GM20000 (cell line): ENCODE results near the gene SLC22A1.

Experiments
- DNase-seq: peaks from one replicate; pipeline ENCODE4 v3.0.0; 2012; ENCODE audit warnings: low spot score
- TF ChIP-seq, protein P1 (sequence below): IDR thresholded peaks from 2 replicates; pipeline ENCODE4 v1.5.1; 2012; ENCODE audit warnings: mild to moderate bottlenecking, control low read depth; ENCODE audit errors: extremely low read depth, missing control alignments

The SLC22A1 gene

DNA sequence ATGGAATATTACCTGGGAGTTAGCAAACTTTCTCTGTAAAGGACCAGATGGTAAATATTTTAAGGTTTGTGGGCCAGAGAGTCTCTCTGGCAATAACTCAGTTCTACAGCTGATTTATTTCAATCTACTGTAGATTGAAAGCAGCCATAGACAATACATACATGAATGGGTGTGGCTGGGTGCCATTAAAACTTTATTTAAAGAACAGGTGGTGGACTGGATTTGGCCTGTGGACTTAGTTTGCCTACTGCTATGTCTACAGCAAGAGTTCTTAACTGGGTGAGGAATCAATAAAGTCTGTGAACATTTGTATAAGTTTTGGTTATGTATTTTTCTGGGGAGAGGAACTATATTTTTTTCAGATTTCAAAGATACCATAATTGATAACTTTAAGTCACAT, 81.9 kb downstream of the SLC22A1 start:
- no peak for DNase-seq
- TF ChIP-seq, protein P1, sequence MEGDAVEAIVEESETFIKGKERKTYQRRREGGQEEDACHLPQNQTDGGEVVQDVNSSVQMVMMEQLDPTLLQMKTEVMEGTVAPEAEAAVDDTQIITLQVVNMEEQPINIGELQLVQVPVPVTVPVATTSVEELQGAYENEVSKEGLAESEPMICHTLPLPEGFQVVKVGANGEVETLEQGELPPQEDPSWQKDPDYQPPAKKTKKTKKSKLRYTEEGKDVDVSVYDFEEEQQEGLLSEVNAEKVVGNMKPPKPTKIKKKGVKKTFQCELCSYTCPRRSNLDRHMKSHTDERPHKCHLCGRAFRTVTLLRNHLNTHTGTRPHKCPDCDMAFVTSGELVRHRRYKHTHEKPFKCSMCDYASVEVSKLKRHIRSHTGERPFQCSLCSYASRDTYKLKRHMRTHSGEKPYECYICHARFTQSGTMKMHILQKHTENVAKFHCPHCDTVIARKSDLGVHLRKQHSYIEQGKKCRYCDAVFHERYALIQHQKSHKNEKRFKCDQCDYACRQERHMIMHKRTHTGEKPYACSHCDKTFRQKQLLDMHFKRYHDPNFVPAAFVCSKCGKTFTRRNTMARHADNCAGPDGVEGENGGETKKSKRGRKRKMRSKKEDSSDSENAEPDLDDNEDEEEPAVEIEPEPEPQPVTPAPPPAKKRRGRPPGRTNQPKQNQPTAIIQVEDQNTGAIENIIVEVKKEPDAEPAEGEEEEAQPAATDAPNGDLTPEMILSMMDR: no peak

DNA sequence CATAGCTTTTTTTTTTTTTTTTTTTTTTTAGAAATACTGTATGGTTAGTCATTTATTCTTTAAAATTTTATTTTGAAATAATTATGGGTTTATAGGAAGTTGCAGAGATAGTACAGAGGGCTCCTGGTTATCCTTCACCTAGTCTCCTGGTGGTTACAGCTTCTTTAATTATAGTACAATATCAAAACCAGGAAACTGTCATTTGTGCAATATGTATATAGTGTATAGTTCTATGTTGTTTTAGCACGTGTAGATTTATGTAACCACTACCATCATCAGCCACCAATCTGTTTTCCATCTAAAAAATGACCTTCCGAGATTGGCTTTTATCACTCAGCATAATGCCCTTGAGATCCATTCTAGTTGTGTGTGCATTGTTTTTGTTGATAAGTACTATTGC, 82.3 kb downstream of the SLC22A1 start:
- TF ChIP-seq, protein P1: no peak
- DNase-seq: no peak

DNA sequence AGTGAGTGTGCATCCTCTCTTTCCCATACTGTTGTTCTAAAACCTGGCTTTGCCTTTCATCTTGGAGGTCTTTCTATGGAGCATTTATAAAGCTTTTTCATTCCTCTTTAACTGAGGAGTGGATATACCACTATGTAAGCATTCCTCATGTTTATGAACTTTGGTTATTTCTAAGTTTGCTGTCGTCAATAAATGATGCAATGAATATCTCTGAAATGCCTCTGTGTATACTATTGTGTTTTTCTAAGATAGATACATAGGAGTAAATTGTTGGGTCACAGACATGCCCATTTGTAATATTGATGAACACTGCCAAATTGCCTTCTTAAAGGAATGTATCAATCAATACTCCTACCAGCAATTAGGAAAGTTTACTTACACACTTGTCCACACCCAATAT, 83.1 kb downstream of the SLC22A1 start:
- DNase-seq: no peak
- TF ChIP-seq, protein P1: no peak

DNA sequence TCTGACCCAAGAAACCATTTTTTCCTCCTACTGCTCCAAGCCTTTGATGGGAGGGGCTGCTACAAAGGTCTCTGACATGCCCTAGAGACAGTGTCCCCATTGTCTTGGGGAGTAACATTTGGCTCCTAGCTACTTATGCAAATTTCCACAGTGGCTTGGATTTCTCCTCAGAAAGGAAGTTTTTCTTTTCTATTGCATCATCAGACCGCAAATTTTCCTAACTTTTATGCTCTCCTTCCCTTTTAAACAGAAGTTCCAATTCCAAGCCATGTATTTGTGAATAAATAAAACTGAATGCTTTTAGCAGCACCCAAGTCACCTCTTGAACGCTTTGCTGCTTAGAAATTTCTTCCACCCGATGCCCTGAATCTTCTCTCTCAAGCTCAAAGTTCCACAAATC, 86.0 kb downstream of the SLC22A1 start:
- DNase-seq: no peak
- TF ChIP-seq, protein P1: no peak
